SK-N-SH (cell line): ENCODE data around the gene FOXL1. TPM values are rescaled to one million over a fixed set of nuclear protein-coding genes. Genes with fewer than 3 reads are reported as not detected.

ENCODE experiments used
- CTCF ChIA-PET: fragments of 300-600, 350-600 bp; formaldehyde crosslinking; extraction: SDS; loops from one replicate; lab custom pipeline; 2021; lab: Yijun Ruan, JAX
- POLR2A ChIA-PET: fragments of 350-600 bp; sonication (Branson Sonifier 250); formaldehyde crosslinking; extraction: SDS; loops from one replicate; lab custom pipeline; 2020; ENCODE audit warnings: antibody characterized with exemption, inconsistent platforms; lab: Yijun Ruan, JAX
- DNase-seq: peaks from one replicate; pipeline ENCODE4 v3.0.0; 2012
- H2AFZ ChIP-seq: fragments of 200-600 bp; sonication (generic); 2 replicates; pipeline ENCODE4 v1.8.1; 2016; ENCODE audit warnings: antibody characterized with exemption, mild to moderate bottlenecking, low read depth
- H3F3A ChIP-seq: fragments of 200-600 bp; sonication (generic); replicated peaks from 2 replicates; pipeline ENCODE3; 2016; ENCODE audit warnings: antibody characterized with exemption, mild to moderate bottlenecking; ENCODE audit not compliant: insufficient read depth
- H3K27ac ChIP-seq, 2 experiments: fragments of 200-500 bp in 1 of 2; fragments of 200-600 bp in 1 of 2; sonication (Bioruptor generic) in 1 of 2; sonication (generic), shearing (Covaris generic) in 1 of 2; 2 replicates each; pipeline versions ENCODE4 v1.5.1 to v1.6.1; 2014 to 2016; ENCODE audit warnings: low read depth in 2 of 2, inconsistent platforms in 1 of 2, low read length in 1 of 2, mild to moderate bottlenecking in 1 of 2, mixed read lengths in 1 of 2
- H3K27me3 ChIP-seq: fragments of 200-600 bp; sonication (generic), shearing (Covaris generic); 2 replicates; pipeline ENCODE4 v1.6.1; 2016; ENCODE audit warnings: mixed run types; ENCODE audit not compliant: insufficient read depth
- H3K36me3 ChIP-seq, 2 experiments: fragments of 200-500 bp in 1 of 2; fragments of 200-600 bp in 1 of 2; sonication (Bioruptor generic) in 1 of 2; sonication (generic) in 1 of 2; replicated peaks in 1 of 2; 2 replicates each; pipeline versions ENCODE3 to v1.5.1; 2014 to 2016; ENCODE audit warnings: low read length in 1 of 2, mild to moderate bottlenecking in 1 of 2; ENCODE audit not compliant: insufficient read depth in 2 of 2, control insufficient read depth in 1 of 2
- H3K4me1 ChIP-seq, 2 experiments: fragments of 200-500 bp in 1 of 2; fragments of 200-600 bp in 1 of 2; sonication (Bioruptor generic) in 1 of 2; sonication (generic), shearing (Covaris generic) in 1 of 2; 2 replicates each; pipeline versions ENCODE4 v1.5.1 to v1.6.1; 2014 to 2016; ENCODE audit warnings: low read depth in 1 of 2, low read length in 1 of 2, mixed run types in 1 of 2; ENCODE audit not compliant: insufficient read depth in 2 of 2, control insufficient read depth in 1 of 2
- H3K4me2 ChIP-seq: fragments of 200-600 bp; sonication (generic), shearing (Covaris generic); 2 replicates; pipeline ENCODE4 v1.6.1; 2017; ENCODE audit warnings: mixed run types
- H3K4me3 ChIP-seq, 2 experiments: fragments of 200-500 bp in 1 of 2; fragments of 200-600 bp in 1 of 2; sonication (Bioruptor generic) in 1 of 2; sonication (generic), shearing (Covaris generic) in 1 of 2; 2 replicates each; pipeline versions ENCODE4 v1.5.1 to v1.8.1; 2014 to 2016; ENCODE audit warnings: low read depth in 2 of 2, inconsistent platforms in 1 of 2, low read length in 1 of 2, mild to moderate bottlenecking in 1 of 2, mixed read lengths in 1 of 2, moderate library complexity in 1 of 2
- H3K79me2 ChIP-seq: fragments of 200-600 bp; sonication (generic); 2 replicates; pipeline ENCODE4 v1.8.1; 2017; ENCODE audit warnings: mild to moderate bottlenecking; ENCODE audit not compliant: insufficient read depth
- H3K9ac ChIP-seq: fragments of 200-600 bp; sonication (generic); 2 replicates; pipeline ENCODE4 v1.6.1; 2017; ENCODE audit warnings: mixed run types
- H3K9me2 ChIP-seq: fragments of 200-600 bp; sonication (generic); 2 replicates; pipeline ENCODE4 v1.6.1; 2017; ENCODE audit warnings: mixed run types
- H3K9me3 ChIP-seq: fragments of 200-600 bp; sonication (generic); 2 replicates; pipeline ENCODE4 v1.6.1; 2017; ENCODE audit warnings: mixed run types, mild to moderate bottlenecking, moderate library complexity
- H4K20me1 ChIP-seq: fragments of 200-600 bp; sonication (generic); 2 replicates; pipeline ENCODE4 v1.6.1; 2017; ENCODE audit warnings: mild to moderate bottlenecking, mixed run types; ENCODE audit not compliant: insufficient read depth
- CHD2 ChIP-seq: fragments of 150-350 bp; IDR thresholded peaks from 2 replicates; pipeline ENCODE4 v1.6.1; 2018; ENCODE audit warnings: low read length; ENCODE audit not compliant: partially characterized antibody
- CTCF ChIP-seq: fragments of 200-600 bp; sonication (generic); IDR thresholded peaks from 2 replicates; pipeline ENCODE4 v1.6.1; 2017; ENCODE audit warnings: antibody characterized with exemption, mild to moderate bottlenecking, moderate library complexity
- ELF1 ChIP-seq: IDR thresholded peaks from 2 replicates; pipeline ENCODE4 v1.4.0; 2012
- EP300 ChIP-seq, 2 experiments: IDR thresholded peaks; 2 replicates each; pipeline versions ENCODE4 v1.4.0 to v1.6.1; 2012; ENCODE audit warnings: borderline replicate concordance in 1 of 2, low read depth in 1 of 2, low read length in 1 of 2
- EZH2phosphoT487 ChIP-seq: fragments of 200-600 bp; sonication (generic); IDR thresholded peaks from 2 replicates; pipeline ENCODE4 v1.6.1; 2017; ENCODE audit warnings: low read depth, mixed run types, mild to moderate bottlenecking, antibody characterized with exemption, moderate library complexity, borderline replicate concordance
- FOSL2 ChIP-seq: IDR thresholded peaks from 2 replicates; pipeline ENCODE4 v1.4.0; 2012; ENCODE audit warnings: low read depth, mild to moderate bottlenecking, moderate library complexity, borderline replicate concordance
- GATA2 ChIP-seq: sonication (generic); formaldehyde crosslinking; IDR thresholded peaks from 2 replicates; pipeline ENCODE4 v1.5.0; 2020; ENCODE audit warnings: mild to moderate bottlenecking, missing genetic modification reagents
- MAX ChIP-seq: IDR thresholded peaks from 2 replicates; pipeline ENCODE4 v1.4.0; 2012; ENCODE audit warnings: low read depth
- MEF2A ChIP-seq: IDR thresholded peaks from 2 replicates; pipeline ENCODE4 v1.4.0; 2012; ENCODE audit warnings: low read depth, borderline replicate concordance
- RCOR1 ChIP-seq: fragments of 150-350 bp; IDR thresholded peaks from 2 replicates; pipeline ENCODE4 v1.6.1; 2017; ENCODE audit warnings: antibody characterized with exemption, low read length
- REST ChIP-seq: IDR thresholded peaks from 2 replicates; pipeline ENCODE4 v1.6.1; 2012; ENCODE audit warnings: mild to moderate bottlenecking, low read depth, low read length, moderate library complexity
- RFX5 ChIP-seq: IDR thresholded peaks from 2 replicates; pipeline ENCODE4 v1.6.1; 2012; ENCODE audit warnings: mild to moderate bottlenecking, improper control_type of control experiment, low read length
- RXRA ChIP-seq: IDR thresholded peaks from 2 replicates; pipeline ENCODE4 v1.4.0; 2012; ENCODE audit warnings: low read depth, mild to moderate bottlenecking, borderline replicate concordance
- TEAD4 ChIP-seq: IDR thresholded peaks from 2 replicates; pipeline ENCODE4 v1.4.0; 2012; ENCODE audit warnings: mild to moderate bottlenecking, borderline replicate concordance; ENCODE audit not compliant: insufficient read depth
- YY1 ChIP-seq: IDR thresholded peaks from 2 replicates; pipeline ENCODE4 v1.4.0; 2012; ENCODE audit warnings: low read depth, mild to moderate bottlenecking
- WGBS: methylation state at CpG from one replicate; pipeline ENCODE4 v1.1.6; 2017; ENCODE audit warnings: low lambda C conversion rate; 5-methylcytosine and 5-hydroxymethylcytosine counted together
- polyA plus RNA-seq, 3 experiments: library from polyadenylated mRNA; depleted of rRNA; stranded (reverse); fragments of >200 nt; gene quantifications; 2 replicates each; pipeline ENCODE4 v1.2.3, GENCODE V29; 2012

The FOXL1 gene
- polyA plus RNA-seq, 1 of the 3 experiments (the other 2 are of a cell fraction), result 2.5 TPM

GRCh38 chr16:86530251-86531190, 47.8 kb upstream of the FOXL1 start:
- no peak for TF ChIP-seq REST
- TF ChIP-seq MEF2A, result no peak
- no peak for TF ChIP-seq TEAD4
- no peak for TF ChIP-seq RFX5
- no peak for TF ChIP-seq CHD2
- no peak for TF ChIP-seq ELF1
- TF ChIP-seq, all 33 proteins: peak for 0
- Histone ChIP-seq H3K27me3 (no peaks in the 10 kb centered on the region; the same call in 1 of the 2 replicates), H3K4me3 (no peak overlapping the region), H3K9ac (no peak overlapping the region), H3K79me2 (no peaks in the 10 kb centered on the region), H2AFZ (no peak overlapping the region), H3K4me1 (no peaks in the 10 kb centered on the region), H3K27ac (no peak overlapping the region), H3K9me2 (no peaks in the 10 kb centered on the region), H3K36me3 (peaks cover 0 to 2% of the 10 kb centered on the region in 2 experiments), H4K20me1 (no peaks in the 10 kb centered on the region), H3K4me2 (no peak overlapping the region), H3F3A (no peaks in the 10 kb centered on the region), H3K9me3 (no peaks in the 10 kb centered on the region)
- POLR2A ChIA-PET, result no interaction called here
- 91% methylated on average over 31 of the region's 31 CpGs for WGBS
- CTCF ChIA-PET, result interaction anchor here (1.9 to 4.9 kb wide), 3 partner anchors 11 to 709 kb away, joined by 4 to 48 read pairs (median 37); no protein-coding TSS in a partner anchor
- DNase-seq, result no peak

- no peak overlapping the region for H3K4me3 ChIP-seq
- H3K79me2 ChIP-seq, result no peaks in the 10 kb centered on the region
- ChIA-PET CTCF (interaction anchor here (1.9 to 4.4 kb wide), 2 partner anchors 12 to 710 kb away, joined by 4 to 48 read pairs; no protein-coding TSS in a partner anchor), POLR2A (no interaction called here)
- no peaks in the 10 kb centered on the region for H3K9me3 ChIP-seq
- H3K9ac ChIP-seq, result no peak overlapping the region
- H3K27me3 ChIP-seq, result no peaks in the 10 kb centered on the region; the same call in 1 of the 2 replicates
- no peak overlapping the region for H3K4me2 ChIP-seq
- H2AFZ ChIP-seq, result no peak overlapping the region
- WGBS, result 84% methylated on average over 6 of the region's 7 CpGs
- H3K4me1 ChIP-seq, result no peaks in the 10 kb centered on the region
- H3F3A ChIP-seq, result no peaks in the 10 kb centered on the region
- H3K27ac ChIP-seq, result no peak overlapping the region
- no peaks in the 10 kb centered on the region for H3K9me2 ChIP-seq
- no peak for DNase-seq
- no peaks in the 10 kb centered on the region for H4K20me1 ChIP-seq
- peaks cover 0 to 3% of the 10 kb centered on the region in 2 experiments for H3K36me3 ChIP-seq
- TF ChIP-seq YY1 (no peak), CHD2 (no peak), MAX (no peak), REST (no peak), GATA2 (CRISPR knock-in tag) (no peak), RCOR1 (no peak), EZH2phosphoT487 (no peak), FOSL2 (no peak), RXRA (no peak), CTCF (no peak), EP300 (IDR thresholded peaks at IDR 0.05; ENCODE audit: borderline replicate concordance in 1 of 2, low read depth in 1 of 2, low read length in 1 of 2) (no peak)
Measured at GRCh38 chr16:86531191-86531545, 47.2 kb upstream of the FOXL1 start.
